ENCODE results near the gene TRAPPC6A.
A peak's percentile ranks its signal among the peaks of the same experiment; 100 is the strongest.

The TRAPPC6A gene

GRCh38 chr19:45145270-45146189, 32.5 kb downstream of the TRAPPC6A start:
- no peak for DNase-seq

GRCh38 chr19:45144431-45145269, 33.4 kb downstream of the TRAPPC6A start:
- DNase-seq: no peak

DNA sequence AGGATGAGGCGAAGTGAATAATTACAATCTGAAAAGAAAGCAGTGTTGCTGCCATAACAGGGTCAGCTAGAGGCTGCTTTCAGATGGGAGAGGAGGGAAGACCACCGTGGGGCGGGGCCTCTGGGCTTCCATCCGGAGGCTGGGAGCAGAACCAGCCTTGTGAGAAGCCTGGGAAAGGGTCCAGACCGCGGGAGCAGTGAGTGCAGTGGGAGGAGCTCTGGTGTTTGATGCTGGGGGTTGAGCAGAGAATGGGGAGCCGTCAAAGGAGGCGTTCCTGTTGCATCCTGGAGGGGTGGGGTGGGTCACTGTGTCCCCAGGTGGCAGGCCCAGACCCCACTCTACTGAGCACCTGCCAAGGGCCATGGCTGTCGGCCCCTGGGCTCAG, 35.3 kb downstream of the TRAPPC6A start:
- no peak for DNase-seq

- no peak for DNase-seq
Measured at GRCh38 chr19:45142016-45142725, 35.9 kb downstream of the TRAPPC6A start.

DNA sequence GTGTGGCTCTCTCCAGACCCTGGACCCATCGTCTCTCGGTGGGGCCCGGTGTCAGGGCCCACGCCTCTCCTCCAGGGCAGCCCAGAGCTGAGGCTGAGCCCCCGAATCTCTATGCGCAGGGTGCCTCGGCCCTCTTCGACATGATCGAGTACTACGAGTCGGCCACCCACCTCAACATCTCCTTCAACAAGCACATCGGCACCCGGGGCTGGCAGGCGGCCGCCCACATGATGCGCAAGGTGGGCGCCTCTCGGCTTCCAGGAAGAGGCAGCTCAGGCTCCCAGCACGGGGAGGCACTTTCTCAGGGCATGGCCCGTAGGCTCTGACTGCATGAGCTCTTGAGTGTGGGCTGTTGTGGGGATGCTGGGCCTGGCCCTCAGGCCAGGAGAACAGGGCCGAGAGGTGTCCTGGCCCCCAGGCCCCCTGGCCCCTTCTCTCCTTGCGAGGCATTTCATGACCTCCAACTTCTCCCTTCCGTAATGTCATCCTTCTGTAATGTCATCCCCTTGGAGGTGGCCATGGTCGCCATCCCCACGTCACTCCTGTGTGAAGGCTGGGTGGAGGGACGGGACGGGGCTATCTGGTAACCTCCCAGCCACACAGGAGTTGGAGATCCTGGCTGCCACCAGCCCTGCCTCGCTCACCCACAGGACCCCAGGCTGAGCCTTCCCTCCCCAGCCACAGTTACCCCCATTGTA, 36.7 kb downstream of the TRAPPC6A start:
- no peak for DNase-seq

DNA sequence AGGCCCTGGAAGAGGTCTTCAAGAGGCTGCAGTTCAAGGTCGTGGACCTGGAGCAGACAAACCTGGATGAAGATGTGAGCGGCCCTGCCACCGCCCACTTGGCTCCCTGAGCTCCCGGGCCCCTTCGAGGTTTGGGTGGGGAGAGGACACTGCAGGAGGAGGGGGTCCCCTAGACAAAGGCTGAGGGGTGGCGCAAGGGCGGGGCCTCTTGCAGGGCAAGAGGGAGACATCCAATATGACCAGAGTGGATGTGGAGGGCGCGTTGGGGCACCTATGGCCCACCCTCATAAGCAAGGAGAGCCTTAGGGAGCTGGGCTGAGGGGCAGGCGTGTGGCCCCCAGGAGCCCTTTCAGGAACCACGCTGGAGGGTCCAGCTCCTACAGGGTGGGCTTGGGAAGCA, 37.5 kb downstream of the TRAPPC6A start:
- DNase-seq: no peak

GRCh38 chr19:45140144-45140503, 37.9 kb downstream of the TRAPPC6A start:
- no peak for DNase-seq

- DNase-seq: no peak
Measured at GRCh38 chr19:45139286-45140143, 38.5 kb downstream of the TRAPPC6A start.

DNA sequence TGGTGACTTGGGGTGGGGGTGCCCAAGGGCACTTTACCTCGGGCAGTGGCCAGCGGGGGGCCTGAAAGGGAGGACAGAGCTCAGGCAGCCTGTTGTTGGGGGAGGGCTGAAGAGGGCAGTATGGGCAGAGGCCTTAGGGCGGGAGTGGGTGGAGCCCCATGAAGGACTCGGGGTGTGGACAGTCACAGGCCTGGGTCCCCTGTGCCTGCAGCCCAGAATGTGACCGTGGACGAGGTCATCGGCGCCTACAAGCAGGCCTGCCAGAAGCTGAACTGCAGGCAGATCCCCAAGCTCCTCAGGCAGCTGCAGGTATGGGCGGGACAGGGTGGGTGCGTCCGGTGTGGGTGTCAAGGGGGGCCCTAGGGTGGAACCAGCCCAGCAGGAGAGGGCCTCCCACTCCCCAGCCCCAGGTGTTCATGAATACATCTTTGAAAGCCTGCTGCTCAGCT, 39.7 kb downstream of the TRAPPC6A start:
- DNase-seq: no peak

DNA sequence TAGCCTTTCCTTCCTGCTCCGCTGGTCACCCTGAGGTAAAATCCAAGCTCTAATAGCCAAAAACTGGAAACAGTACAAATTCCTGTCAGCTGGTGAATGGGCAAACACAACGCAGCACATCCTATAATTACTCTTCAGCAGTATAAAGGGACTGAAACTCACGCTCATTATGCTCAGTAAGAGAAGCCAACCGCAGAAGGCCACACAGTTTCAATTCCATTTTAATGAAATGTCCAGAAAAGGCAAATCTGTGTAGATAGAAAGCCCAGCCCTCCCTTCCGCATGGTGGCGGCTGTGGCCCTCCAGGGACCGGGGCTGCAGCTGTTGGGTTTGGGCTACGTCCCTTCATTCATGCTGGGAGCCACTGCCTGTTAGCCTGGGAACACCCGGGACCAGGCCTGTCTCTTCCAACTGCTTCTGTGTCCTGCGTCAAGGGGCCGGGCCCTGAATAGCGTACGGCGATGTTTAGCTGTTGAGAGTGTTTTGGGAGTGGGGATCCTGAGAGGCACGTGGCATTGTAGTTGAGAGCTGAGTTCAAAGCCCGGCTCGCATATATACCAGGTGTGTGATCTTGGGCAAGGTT, 40.8 kb downstream of the TRAPPC6A start:
- no peak for DNase-seq

DNA sequence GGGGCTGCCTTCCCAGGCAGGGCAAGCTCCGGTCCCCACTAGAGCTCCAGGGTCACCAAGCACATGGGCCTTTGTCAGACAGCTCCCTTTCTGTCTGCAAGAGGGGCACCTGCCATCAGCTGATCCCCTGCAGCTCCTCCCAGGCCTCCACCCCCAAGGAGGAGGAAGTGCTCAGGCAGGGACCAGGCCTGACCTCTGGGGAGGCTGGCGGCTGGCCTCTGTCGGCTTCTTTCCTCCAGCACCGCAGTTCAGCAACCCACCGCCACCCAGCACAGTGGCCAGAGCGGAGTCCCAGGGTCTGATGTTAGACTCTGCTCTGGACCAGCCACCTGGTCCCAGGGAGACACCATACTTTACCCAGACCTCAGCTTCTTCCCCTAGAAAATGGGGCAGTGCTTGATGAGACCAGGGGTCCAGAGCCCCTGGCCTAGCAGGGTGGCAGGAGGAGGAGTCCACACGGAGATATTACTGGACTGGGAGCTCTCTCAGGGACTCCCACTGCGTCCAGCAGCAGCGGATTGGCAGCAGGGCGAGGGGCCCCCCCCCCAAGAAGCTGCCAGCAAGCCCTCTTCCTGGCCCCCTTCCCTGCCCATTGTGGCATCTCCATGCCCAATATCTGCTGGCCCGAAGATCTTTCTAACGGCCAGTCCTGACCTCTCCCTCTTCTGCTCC, 41.4 kb downstream of the TRAPPC6A start:
- no peak for DNase-seq

- no peak for DNase-seq
Measured at GRCh38 chr19:45135176-45135885, 42.7 kb downstream of the TRAPPC6A start.

DNA sequence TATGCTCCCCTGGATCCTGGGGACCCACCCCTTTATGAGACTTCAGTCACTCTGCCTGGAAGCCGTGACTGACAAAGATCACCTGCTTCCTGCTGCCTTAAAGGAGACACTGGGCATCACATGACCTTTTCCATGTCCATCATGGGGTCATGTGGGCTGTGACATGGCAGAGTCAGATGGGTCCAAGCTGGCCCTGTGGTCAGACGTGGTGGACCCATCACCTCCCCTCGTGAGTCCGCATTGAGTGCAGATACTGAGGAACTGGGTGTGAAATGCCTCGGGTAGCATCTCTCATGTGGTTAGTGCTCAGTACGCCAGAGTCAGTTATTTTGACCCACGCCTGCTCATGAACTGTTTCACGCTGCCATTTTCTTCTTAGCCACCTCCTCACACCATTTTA, 44.4 kb downstream of the TRAPPC6A start:
- DNase-seq: no peak

DNA sequence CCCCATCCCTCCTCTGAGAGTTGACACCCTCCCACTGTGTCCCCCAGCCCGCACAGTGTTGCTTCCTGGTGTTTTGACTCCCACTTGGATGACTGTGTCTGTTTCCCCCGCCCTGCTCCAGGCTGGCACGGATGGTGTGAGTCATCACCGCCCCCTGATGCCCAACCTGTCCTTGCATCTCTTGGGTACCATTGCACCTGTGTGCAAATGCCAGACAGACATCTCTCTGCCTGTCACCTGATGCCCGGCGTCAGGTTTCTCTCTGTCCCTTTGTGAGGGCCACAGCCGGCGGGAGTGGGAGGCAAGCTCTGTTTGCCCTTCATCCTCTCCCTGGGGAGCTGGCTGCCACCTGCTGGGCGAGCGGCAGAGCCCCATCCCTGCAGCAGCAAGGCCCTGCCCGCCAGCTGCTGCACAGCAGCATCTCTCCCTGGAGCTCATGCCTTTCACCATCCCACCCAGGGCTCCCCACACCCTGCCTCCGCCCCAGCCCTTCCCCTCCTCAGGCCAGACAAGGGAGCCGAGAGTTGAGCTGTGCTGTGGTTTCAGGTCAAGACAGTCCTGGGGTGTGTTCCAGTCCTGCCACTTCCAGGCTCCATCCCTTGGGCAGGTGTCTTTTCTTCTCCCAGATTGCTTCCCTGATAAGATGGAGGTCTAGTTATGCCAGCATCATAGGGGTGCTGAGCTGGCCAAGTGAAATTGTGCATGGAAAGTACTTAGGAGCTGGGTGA, 47.0 kb downstream of the TRAPPC6A start:
- DNase-seq: no peak

- DNase-seq: no peak
Measured at GRCh38 chr19:45130236-45130635, 47.8 kb downstream of the TRAPPC6A start.

- no peak for DNase-seq
Measured at GRCh38 chr19:45128806-45129205, 49.2 kb downstream of the TRAPPC6A start.

DNA sequence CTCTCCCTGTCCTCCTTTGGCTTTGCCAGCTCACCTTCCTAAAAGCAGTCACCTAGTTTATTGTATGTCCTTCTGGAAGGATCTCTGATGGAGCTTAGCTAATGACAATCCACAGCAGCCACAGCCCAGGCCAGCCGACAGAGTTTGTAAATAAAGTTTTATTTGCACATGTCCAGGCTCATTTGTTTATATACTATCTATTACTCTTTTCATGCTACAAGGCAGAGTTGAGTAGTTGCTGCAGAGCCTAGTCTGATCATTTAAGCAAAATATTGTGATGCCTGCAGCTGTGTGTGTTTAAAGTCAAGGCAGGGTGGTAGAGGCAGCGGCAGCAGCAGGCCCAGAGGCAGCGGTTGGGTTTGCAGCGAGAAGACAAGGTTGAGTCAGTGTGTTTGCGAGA, 49.9 kb downstream of the TRAPPC6A start:
- no peak for DNase-seq

DNA sequence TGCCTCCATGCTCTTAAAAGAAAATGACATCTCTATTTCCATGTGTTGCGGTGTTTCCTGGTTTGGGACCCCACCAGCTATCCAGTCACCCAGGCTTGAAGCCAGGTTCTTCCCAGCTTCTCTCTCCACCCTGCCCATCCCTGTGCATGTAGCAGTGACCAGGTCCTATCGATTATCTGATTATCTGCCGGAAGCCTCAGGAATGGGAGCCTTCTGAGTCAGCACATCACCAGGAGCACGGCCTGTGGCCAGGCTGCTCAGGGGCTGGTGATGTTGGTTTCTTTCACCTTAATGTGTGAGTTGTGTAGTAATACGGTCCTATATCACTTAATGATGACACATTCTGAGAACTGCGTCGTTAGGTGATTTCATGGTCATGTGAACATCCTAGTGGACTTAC, 51.4 kb downstream of the TRAPPC6A start:
- DNase-seq: no peak

GRCh38 chr19:45125975-45126493, 52.0 kb downstream of the TRAPPC6A start:
- DNase-seq: peak; percentile 87

Measured in activated CD8-positive, alpha-beta memory T cell treated with anti-CD3 and anti-CD28 coated beads, Interleukin-2, amount 50 U/mL, for 48 hours (primary cell).